ENCODE data around the gene KRT2. TPM values are rescaled to one million over a fixed set of nuclear protein-coding genes. Genes with fewer than 3 reads are reported as not detected.

KRT2 gene
- not detected in 2 replicates for total RNA-seq

GRCh38 chr12:52651726-52652261, at the start of gene KRT2:
TSS of gene KRT2 (minus strand) at chr12:52652211. CDS start at chr12:52652142, 69 bp downstream.

GRCh38 chr12:52680363-52680762, 28.4 kb upstream of the KRT2 start, which contains the start of gene KRT1:
TSS of gene KRT1 (minus strand) at chr12:52680407. CDS start at chr12:52680348, 59 bp downstream.

GRCh38 chr12:52618216-52618615, 33.8 kb downstream of the KRT2 start, which contains the start of gene KRT73:
TSS of gene KRT73 (minus strand) at chr12:52618559. CDS start at chr12:52618524, 35 bp downstream.

GRCh38 chr12:52600941-52601481, 51.0 kb downstream of the KRT2 start, which contains the start of gene KRT72:
TSS of gene KRT72 (minus strand) at chr12:52601463. CDS start at chr12:52601452, 11 bp downstream.

Other genes with a start within 250 kb of the KRT2 start
- not detected in 2 replicates for gene KRT82, start 245.9 kb downstream of the KRT2 start, total RNA-seq
- gene KRT75, start 217.8 kb downstream of the KRT2 start, total RNA-seq = not detected in 2 replicates
- not detected in 2 replicates for gene KRT6B, start 200.1 kb downstream of the KRT2 start, total RNA-seq
- gene KRT6C, start 178.4 kb downstream of the KRT2 start, total RNA-seq = under 0.01 TPM in 1 of 2 replicates, not detected in the other
- 0.11 TPM in 1 of 2 replicates, not detected in the other for gene KRT6A, start 159.0 kb downstream of the KRT2 start, total RNA-seq
- 0.11 TPM in 1 of 2 replicates, not detected in the other for gene KRT5, start 131.8 kb downstream of the KRT2 start, total RNA-seq
- gene KRT71, start 99.1 kb downstream of the KRT2 start, total RNA-seq = not detected in 2 replicates
- gene KRT74, start 78.4 kb downstream of the KRT2 start, total RNA-seq = not detected in 2 replicates
- not detected in 2 replicates for gene KRT72, start 50.7 kb downstream of the KRT2 start, total RNA-seq
- gene KRT73, start 33.7 kb downstream of the KRT2 start, total RNA-seq = not detected in 2 replicates
- gene KRT1, start 28.2 kb upstream of the KRT2 start, total RNA-seq = not detected in 2 replicates
- not detected in 2 replicates for gene KRT77, start 51.3 kb upstream of the KRT2 start, total RNA-seq
- gene KRT76, start 125.1 kb upstream of the KRT2 start, total RNA-seq = not detected in 2 replicates
- not detected in 2 replicates for gene KRT3, start 143.9 kb upstream of the KRT2 start, total RNA-seq
- not detected in 2 replicates for gene KRT4, start 161.9 kb upstream of the KRT2 start, total RNA-seq
- gene KRT79, start 182.1 kb upstream of the KRT2 start, total RNA-seq = not detected in 2 replicates
- not detected in 2 replicates for gene KRT78, start 196.8 kb upstream of the KRT2 start, total RNA-seq